ES-I3 (cell line): ENCODE results near the gene SUV39H1.
"Not testable (repeated sequence)": the region's sequence is repeated elsewhere in the genome, so short reads cannot be mapped to it uniquely, and the experiment has no call there.

Experiments used
- H3K36me3 ChIP-seq: 2 replicates; pipeline ENCODE4 v1.6.1; 2013; ENCODE audit warnings: mild to moderate bottlenecking, low read length, control low read depth, moderate library complexity; ENCODE audit not compliant: insufficient read depth
- H3K4me1 ChIP-seq: 2 replicates; pipeline ENCODE4 v1.6.1; 2013; ENCODE audit warnings: mild to moderate bottlenecking, control low read depth, low read length; ENCODE audit not compliant: insufficient read depth
- H3K9ac ChIP-seq: 2 replicates; pipeline ENCODE4 v1.6.1; 2013; ENCODE audit warnings: low read depth, mild to moderate bottlenecking, low read length, moderate library complexity
- H3K9me3 ChIP-seq: 2 replicates; pipeline ENCODE4 v1.6.1; 2013; ENCODE audit warnings: mild to moderate bottlenecking, low read length, moderate library complexity; ENCODE audit not compliant: control insufficient read depth, insufficient read depth

Gene SUV39H1

GRCh38 chrX:48696301-48696908, at the start of gene SUV39H1:
TSS of gene SUV39H1 (plus strand) at chrX:48696734. CDS start at chrX:48696785, 51 bp downstream.
- no peaks in the 10 kb centered on the region for H3K36me3 ChIP-seq
- H3K9me3 ChIP-seq = no peaks in the 10 kb centered on the region
- peak within 1 kb of the TSS; percentile 59 for H3K9ac ChIP-seq
- peaks cover 13% of the 10 kb centered on the region for H3K4me1 ChIP-seq

DNA sequence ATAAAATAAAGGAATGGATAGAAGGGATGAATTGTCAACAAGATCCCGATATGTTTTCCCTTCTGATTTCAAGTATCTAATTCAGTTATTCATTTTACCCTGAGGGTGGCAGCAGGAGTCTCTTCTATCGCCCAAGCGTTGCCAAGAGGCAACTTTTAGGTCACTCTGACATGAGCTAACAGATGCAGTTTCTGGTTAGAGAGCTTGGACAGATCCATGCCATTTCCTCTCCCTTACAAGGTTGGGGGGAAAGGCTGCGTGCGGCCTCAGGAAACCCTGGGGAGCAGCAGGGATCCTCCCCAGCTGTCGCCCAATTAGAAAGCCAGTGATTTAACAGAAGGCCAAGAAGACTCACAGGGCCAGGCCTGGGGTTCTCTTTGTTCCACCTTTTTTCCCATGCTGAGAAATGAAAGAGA, 48.2 kb upstream of the SUV39H1 start:
- Histone ChIP-seq H3K9me3 (no peaks in the 10 kb centered on the region), H3K4me1 (peaks cover 11% of the 10 kb centered on the region), H3K9ac (no peak overlapping the region), H3K36me3 (no peaks in the 10 kb centered on the region)

GRCh38 chrX:48649102-48649501, 47.4 kb upstream of the SUV39H1 start:
- no peaks in the 10 kb centered on the region for H3K9me3 ChIP-seq
- no peak overlapping the region for H3K9ac ChIP-seq
- H3K36me3 ChIP-seq = no peaks in the 10 kb centered on the region
- H3K4me1 ChIP-seq = peaks cover 16% of the 10 kb centered on the region

DNA sequence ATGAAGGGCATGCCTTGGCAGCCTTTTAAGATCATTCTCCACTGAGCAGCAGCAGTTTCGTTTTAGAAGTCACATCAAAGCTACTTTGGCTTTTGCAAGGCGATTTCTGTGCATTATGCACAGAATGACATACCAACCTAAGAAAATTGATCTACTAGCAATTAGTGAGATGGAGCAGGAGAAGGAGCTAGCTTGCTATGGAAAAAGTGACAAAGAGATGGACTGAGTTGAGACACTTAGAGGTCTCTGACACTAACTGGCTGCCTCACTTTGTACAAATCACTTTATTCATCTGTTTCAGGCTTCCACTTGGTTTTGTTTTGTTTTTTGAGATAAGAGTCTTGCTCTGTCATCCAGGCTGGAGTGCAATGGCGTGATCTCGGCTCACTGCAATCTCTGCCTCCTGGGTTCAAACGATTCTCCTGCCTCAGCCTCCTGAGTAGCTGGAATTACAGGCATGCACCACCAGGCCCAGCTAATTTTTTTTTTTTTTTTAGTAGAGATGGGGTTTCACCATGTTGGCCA, 44.4 kb upstream of the SUV39H1 start:
- peaks cover 19% of the 10 kb centered on the region for H3K4me1 ChIP-seq
- not testable (repeated sequence) for H3K36me3 ChIP-seq

DNA sequence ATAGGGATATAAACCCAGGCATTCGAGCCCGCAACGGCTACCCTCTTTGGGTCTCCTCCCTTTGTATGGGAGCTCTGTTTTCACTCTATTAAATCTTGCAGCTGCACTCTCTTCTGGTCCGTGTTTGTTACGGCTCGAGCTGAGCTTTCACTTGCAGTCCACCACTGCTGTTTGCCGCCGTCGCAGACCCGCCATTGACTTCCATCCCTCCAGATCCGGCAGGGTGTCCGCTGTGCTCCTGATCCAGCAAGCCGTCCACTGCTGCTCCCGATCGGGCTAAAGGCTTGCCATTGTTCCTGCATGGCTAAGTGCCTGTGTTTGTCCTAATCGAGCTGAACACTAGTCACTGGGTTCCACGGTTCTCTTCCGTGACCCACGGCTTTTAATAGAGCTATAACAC, 41.8 kb upstream of the SUV39H1 start:
- H3K9ac ChIP-seq, H3K9me3 ChIP-seq, H3K36me3 ChIP-seq: not testable (repeated sequence)

More for the DNA sequence above, 44.4 kb upstream of the SUV39H1 start:
- not testable (repeated sequence) for H3K9me3 ChIP-seq, H3K9ac ChIP-seq

DNA sequence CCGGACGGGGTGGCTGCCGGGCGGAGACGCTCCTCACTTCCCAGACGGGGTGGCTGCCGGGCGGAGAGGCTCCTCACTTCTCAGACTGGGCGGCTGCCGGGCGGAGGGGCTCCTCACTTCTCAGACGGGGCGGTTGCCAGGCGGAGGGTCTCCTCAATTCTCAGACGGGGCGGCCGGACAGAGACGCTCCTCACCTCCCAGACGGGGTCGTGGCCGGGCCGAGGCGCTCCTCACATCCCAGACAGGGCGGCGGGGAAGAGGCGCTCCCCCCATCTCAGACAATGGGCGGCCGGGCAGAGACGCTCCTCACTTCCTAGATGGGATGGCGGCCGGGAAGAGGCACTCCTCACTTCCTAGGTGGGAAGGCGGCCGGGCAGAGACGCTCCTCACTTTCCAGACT, 36.8 kb upstream of the SUV39H1 start:
- H3K36me3 ChIP-seq, H3K9ac ChIP-seq, H3K4me1 ChIP-seq, H3K9me3 ChIP-seq: not testable (repeated sequence)

More for the DNA sequence above, 41.8 kb upstream of the SUV39H1 start:
- peaks cover 15% of the 10 kb centered on the region; the same call in 1 of the 2 replicates for H3K4me1 ChIP-seq

DNA sequence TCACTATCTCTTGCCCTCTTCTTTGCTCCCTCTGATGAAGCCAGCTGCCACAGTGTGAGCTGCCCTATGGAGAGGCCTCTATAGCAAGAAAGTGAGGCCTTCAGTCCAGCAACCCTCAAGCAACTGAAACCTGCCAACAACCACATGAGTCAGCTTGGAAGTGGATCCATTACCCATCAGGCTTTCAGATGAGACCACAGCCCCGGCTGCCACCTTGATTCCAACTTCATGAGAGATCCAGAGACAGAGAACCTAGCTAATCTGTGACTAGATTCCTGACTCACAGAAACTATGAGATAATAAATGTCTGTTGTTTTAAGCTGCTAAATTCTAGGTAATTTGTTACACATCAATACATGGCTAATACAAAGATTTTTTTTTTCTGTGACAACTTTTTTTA, 33.3 kb upstream of the SUV39H1 start:
- no peak overlapping the region for H3K9ac ChIP-seq
- no peaks in the 10 kb centered on the region for H3K36me3 ChIP-seq
- H3K9me3 ChIP-seq = no peaks in the 10 kb centered on the region
- H3K4me1 ChIP-seq = no peaks in the 10 kb centered on the region

DNA sequence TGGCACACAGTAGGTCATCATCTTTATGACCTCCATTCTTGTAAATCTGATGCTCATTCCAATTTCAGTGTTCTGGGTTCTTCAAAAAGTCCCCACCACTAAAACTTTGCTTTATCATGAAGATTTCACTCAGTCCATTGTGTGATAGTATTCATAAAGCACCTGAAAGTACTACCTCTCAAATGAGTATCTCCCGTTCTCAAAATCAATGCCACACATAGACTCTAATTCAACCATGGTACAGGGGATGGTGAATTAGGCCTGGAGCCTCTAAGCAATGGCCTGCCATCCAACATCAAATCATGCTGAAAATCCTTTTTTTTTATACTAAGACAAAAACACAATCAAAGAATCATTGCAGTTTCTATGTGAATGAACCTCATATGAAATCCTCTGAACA, 32.4 kb upstream of the SUV39H1 start:
- Histone ChIP-seq H3K36me3 (no peaks in the 10 kb centered on the region), H3K9ac (no peak overlapping the region), H3K4me1 (no peaks in the 10 kb centered on the region), H3K9me3 (no peaks in the 10 kb centered on the region)

DNA sequence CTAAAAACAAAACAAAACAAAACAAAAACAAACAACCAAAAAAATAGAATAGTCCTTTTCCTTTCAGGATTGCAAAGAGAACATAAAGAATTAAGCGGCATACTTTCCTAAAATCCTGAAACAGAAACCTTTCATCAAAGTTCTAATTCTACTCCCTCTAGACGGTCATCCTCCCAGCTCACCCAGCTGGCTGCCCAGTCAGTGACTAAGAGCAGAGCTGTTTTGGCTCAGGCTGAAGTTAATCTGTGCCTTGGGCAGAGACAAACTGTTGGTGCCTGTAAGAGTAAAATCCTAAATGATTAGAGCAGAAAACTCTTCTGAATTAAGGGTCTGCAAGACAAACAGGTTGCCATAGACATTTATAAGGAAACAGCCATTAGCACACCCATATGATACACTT, 30.5 kb upstream of the SUV39H1 start:
- no peaks in the 10 kb centered on the region for H3K4me1 ChIP-seq
- H3K9ac ChIP-seq = no peak overlapping the region
- no peaks in the 10 kb centered on the region for H3K36me3 ChIP-seq
- no peaks in the 10 kb centered on the region for H3K9me3 ChIP-seq

DNA sequence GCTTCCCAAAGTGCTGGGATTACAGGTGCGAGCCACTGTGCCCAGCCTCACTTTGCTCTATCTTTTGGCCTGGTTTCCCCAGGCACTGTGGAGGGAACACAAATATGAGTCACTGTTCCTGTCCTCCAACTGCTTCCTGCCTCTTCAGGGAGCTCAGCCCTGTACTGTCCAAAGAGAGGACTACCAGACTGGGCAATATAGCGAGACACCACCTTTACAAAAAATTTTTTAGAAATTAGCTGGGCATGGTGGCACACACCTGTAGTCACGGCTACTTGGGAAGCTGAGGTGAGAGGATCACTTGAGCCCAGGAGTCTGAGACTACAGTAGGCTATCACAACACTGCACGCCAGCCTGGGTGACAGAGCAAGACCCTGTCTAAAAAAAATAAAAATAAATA, 29.9 kb upstream of the SUV39H1 start:
- Histone ChIP-seq H3K9ac (no peak overlapping the region), H3K36me3 (no peaks in the 10 kb centered on the region), H3K4me1 (no peaks in the 10 kb centered on the region), H3K9me3 (no peaks in the 10 kb centered on the region)

GRCh38 chrX:48667509-48667908, 29.0 kb upstream of the SUV39H1 start:
- H3K9me3 ChIP-seq = no peaks in the 10 kb centered on the region
- no peaks in the 10 kb centered on the region for H3K4me1 ChIP-seq
- no peaks in the 10 kb centered on the region for H3K36me3 ChIP-seq
- no peak overlapping the region for H3K9ac ChIP-seq

- H3K9ac ChIP-seq, H3K4me1 ChIP-seq, H3K9me3 ChIP-seq, H3K36me3 ChIP-seq: not testable (repeated sequence)
Observed at GRCh38 chrX:48668187-48668586, 28.3 kb upstream of the SUV39H1 start.

GRCh38 chrX:48676106-48676892, 20.2 kb upstream of the SUV39H1 start:
- H3K9ac ChIP-seq = peak overlapping the region; percentile 74
- H3K4me1 ChIP-seq = no peaks in the 10 kb centered on the region; the same call in 1 of the 2 replicates
- H3K36me3 ChIP-seq = no peaks in the 10 kb centered on the region
- H3K9me3 ChIP-seq = no peaks in the 10 kb centered on the region

GRCh38 chrX:48676893-48677270, 19.7 kb upstream of the SUV39H1 start:
- Histone ChIP-seq H3K9ac (peak overlapping the region; percentile 74), H3K9me3 (no peaks in the 10 kb centered on the region), H3K4me1 (no peaks in the 10 kb centered on the region; the same call in 1 of the 2 replicates), H3K36me3 (no peaks in the 10 kb centered on the region)

DNA sequence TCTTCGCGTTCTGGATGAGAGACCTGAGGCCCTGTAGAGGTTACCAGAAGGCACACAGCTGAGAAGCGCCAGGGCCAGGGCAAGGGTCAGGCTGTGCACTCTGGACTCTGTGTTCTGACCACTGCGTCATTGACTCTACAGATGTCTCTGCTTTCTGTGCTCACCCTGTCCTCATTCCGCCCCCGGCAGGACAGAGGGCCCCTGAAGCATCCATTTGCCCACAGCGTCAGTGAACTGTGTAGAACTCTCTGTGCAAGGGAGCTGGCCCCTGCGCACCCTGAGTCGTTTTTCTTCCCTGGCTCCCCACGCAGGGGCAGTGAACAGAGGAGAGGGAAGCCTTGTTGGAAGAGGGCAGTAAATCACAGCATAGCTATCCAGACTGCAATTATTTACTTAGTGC, 19.0 kb upstream of the SUV39H1 start:
- H3K9ac ChIP-seq = no peak overlapping the region
- no peaks in the 10 kb centered on the region; the same call in 1 of the 2 replicates for H3K4me1 ChIP-seq
- H3K36me3 ChIP-seq = no peaks in the 10 kb centered on the region
- no peaks in the 10 kb centered on the region for H3K9me3 ChIP-seq
